ENCODE measurements around the gene CDH23.

DNA sequence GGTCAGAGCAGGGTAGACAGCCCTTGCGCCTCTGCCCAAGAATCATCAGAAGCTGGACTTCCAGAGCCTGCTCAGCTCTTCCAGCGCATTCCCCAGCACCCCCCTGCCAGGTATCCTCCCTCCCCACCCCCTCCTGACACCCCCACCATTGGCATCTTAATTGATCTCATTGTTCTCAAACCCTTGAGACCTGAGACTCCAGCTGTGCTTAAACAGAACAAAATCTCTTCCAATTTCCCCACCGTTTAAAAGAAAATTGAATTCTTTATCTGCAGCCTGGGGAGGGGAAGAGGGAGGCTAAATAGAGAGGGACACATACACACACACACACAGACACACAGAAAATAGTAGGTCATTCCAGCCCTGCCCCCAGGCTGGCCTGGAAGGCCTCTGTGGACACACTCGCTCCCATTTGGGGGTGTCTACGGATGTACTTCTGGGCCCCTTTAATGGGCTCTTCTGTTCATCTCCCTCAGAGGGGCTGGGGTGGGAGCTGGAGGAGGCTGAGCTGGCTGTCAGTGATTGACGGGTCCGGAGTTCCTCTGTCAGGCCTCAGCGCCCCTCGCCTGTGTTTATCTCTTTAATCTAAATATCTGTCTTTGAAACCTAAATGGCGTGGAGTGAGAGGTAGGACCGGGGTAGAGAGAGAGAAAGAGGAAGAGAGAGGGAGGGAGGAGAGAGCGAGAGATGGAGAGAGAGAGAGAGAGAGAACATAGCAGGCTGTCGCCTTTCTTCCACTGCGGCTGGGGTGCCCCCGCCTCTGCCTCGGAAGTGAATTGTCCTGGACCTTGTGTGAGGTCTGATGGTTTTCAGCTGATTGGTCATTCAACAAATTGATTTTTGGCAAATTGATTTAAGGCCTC is 261.1 kb downstream of the CDH23 start:
- no peak for TF ChIP-seq EP300 (IDR thresholded peaks at IDR 0.05; ENCODE audit: low read depth)
- TF ChIP-seq, protein P1, sequence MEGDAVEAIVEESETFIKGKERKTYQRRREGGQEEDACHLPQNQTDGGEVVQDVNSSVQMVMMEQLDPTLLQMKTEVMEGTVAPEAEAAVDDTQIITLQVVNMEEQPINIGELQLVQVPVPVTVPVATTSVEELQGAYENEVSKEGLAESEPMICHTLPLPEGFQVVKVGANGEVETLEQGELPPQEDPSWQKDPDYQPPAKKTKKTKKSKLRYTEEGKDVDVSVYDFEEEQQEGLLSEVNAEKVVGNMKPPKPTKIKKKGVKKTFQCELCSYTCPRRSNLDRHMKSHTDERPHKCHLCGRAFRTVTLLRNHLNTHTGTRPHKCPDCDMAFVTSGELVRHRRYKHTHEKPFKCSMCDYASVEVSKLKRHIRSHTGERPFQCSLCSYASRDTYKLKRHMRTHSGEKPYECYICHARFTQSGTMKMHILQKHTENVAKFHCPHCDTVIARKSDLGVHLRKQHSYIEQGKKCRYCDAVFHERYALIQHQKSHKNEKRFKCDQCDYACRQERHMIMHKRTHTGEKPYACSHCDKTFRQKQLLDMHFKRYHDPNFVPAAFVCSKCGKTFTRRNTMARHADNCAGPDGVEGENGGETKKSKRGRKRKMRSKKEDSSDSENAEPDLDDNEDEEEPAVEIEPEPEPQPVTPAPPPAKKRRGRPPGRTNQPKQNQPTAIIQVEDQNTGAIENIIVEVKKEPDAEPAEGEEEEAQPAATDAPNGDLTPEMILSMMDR (IDR thresholded peaks at IDR 0.05), result no peak
- TF ChIP-seq POLR2A (IDR thresholded peaks at IDR 0.05), result no peak
- TF ChIP-seq POLR2AphosphoS5 (IDR thresholded peaks at IDR 0.05), result no peak

Data from transverse colon (tissue), 4 donors.